HG03469 (cell line): ENCODE data around the gene HAND1.

ENCODE experiments used
- ATAC-seq: cut with Tn5 transposase; IDR thresholded peaks from one replicate; pipeline ENCODE4 v1.9.1; 2021; ENCODE audit warnings: mild to moderate bottlenecking, moderate library complexity, moderate number of reproducible peaks; ENCODE audit not compliant: unreplicated experiment

The HAND1 gene

GRCh38 chr5:154461531-154461930, 16.5 kb downstream of the HAND1 start:
- ATAC-seq = no peak

- ATAC-seq = no peak
These were observed 17.9 kb downstream of the HAND1 start for GRCh38 chr5:154460172-154460571.

GRCh38 chr5:154459015-154459414, 19.0 kb downstream of the HAND1 start:
- ATAC-seq = no peak

GRCh38 chr5:154456540-154456939, 21.5 kb downstream of the HAND1 start:
- ATAC-seq = no peak

GRCh38 chr5:154455585-154455984, 22.4 kb downstream of the HAND1 start:
- no peak for ATAC-seq

GRCh38 chr5:154451957-154452356, 26.1 kb downstream of the HAND1 start:
- no peak for ATAC-seq

- ATAC-seq = no peak
These were observed 28.2 kb downstream of the HAND1 start for GRCh38 chr5:154449786-154450185.

GRCh38 chr5:154447089-154447725, 30.8 kb downstream of the HAND1 start:
- ATAC-seq = no peak

- no peak for ATAC-seq
These were observed 31.6 kb downstream of the HAND1 start for GRCh38 chr5:154446195-154447088.

- ATAC-seq = peak; percentile 93
These were observed 32.4 kb downstream of the HAND1 start, which contains the start of gene SAP30L for GRCh38 chr5:154445422-154446194. Gene SAP30L, plus strand, starts transcription at chr5:154445997. Its CDS starts 608 bp downstream, at chr5:154446605.

GRCh38 chr5:154444556-154445421, 33.2 kb downstream of the HAND1 start:
- ATAC-seq = no peak

- ATAC-seq = no peak
These were observed 35.2 kb downstream of the HAND1 start for GRCh38 chr5:154442801-154443200.

GRCh38 chr5:154440540-154440939, 37.5 kb downstream of the HAND1 start:
- ATAC-seq = no peak

- ATAC-seq = no peak
These were observed 40.6 kb downstream of the HAND1 start for GRCh38 chr5:154437281-154437965.

GRCh38 chr5:154435226-154435625, 42.8 kb downstream of the HAND1 start:
- no peak for ATAC-seq

- ATAC-seq = no peak
These were observed 46.9 kb downstream of the HAND1 start for GRCh38 chr5:154430961-154431630.

- ATAC-seq = no peak
These were observed 47.6 kb downstream of the HAND1 start for GRCh38 chr5:154430466-154430865.

GRCh38 chr5:154429341-154429740, 48.7 kb downstream of the HAND1 start:
- no peak for ATAC-seq

- no peak for ATAC-seq
These were observed 49.8 kb downstream of the HAND1 start for GRCh38 chr5:154428208-154428607.
